HCT116 (cell line): Measurements from ENCODE around the gene PDLIM5. TPM values are rescaled to one million over a fixed set of nuclear protein-coding genes. Genes with fewer than 3 reads are reported as not detected.
A peak's percentile ranks its signal among the peaks of the same experiment; 100 is the strongest.

ENCODE experiments used
- ATAC-seq: fragments of 200-7000 bp; cut with Tn5 transposase; 2 replicates; pipeline ENCODE4 v1.9.1; 2020; ENCODE audit warnings: mild to moderate bottlenecking, moderate library complexity
- BruUV-seq: library from RNA; stranded (reverse); fragments of 400-500 nt; replicated peaks from 2 replicates; lab custom pipeline; 2021; lab: Mats Ljungman, UMichigan
- CTCF ChIA-PET: fragments of 300-600 bp; sonication (Branson Sonifier 250); formaldehyde crosslinking; loops from one replicate; lab custom pipeline; 2021; ENCODE audit warnings: antibody characterized with exemption; lab: Charles Lee
- POLR2A ChIA-PET: fragments of 300-600, 350-600 bp; sonication (Branson Sonifier 250); formaldehyde crosslinking; loops from one replicate; lab custom pipeline; 2021; ENCODE audit warnings: antibody characterized with exemption; lab: Charles Lee
- RAD21 ChIA-PET, 2 experiments: fragments of 300-600 bp; sonication (Branson Sonifier 250); formaldehyde crosslinking; loops; one replicate each; lab custom pipeline; 2023; ENCODE audit warnings: low total read pairs in 2 of 2; ENCODE audit not compliant: uncharacterized antibody in 2 of 2, unreplicated experiment in 2 of 2, low non-redundant PET in 1 of 2; lab: Charles Lee
- DNase-seq: peaks from one replicate; pipeline ENCODE4 v3.0.0-alpha.2; 2010; ENCODE audit warnings: low read depth, low spot score
- H2AFZ ChIP-seq: fragments of 200-600 bp; shearing (Covaris generic), sonication (generic); 2 replicates; pipeline ENCODE4 v1.6.1; 2017; ENCODE audit warnings: low read depth, mixed run types, mixed read lengths, antibody characterized with exemption, low read length; ENCODE audit not compliant: poor library complexity, severe bottlenecking
- H3K27ac ChIP-seq: 2 replicates; pipeline ENCODE4 v1.5.1; 2012; ENCODE audit warnings: low read depth, low read length
- H3K27me3 ChIP-seq: fragments of 200-600 bp; sonication (generic); 2 replicates; pipeline ENCODE4 v1.6.1; 2016; ENCODE audit warnings: mixed run types, low read length, mixed read lengths; ENCODE audit not compliant: insufficient read depth
- H3K36me3 ChIP-seq, 2 experiments: fragments of 200-500 bp in 1 of 2; fragments of 200-600 bp in 1 of 2; sonication (Bioruptor generic) in 1 of 2; sonication (generic) in 1 of 2; 2 replicates each; pipeline versions ENCODE4 v1.5.1 to v1.6.1; 2014 to 2016; ENCODE audit warnings: low read length in 2 of 2, inconsistent platforms in 1 of 2, mixed read lengths in 1 of 2, mixed run types in 1 of 2; ENCODE audit not compliant: insufficient read depth in 2 of 2, control insufficient read depth in 1 of 2
- H3K4me1 ChIP-seq, 2 experiments: fragments of 200-600 bp in 1 of 2; sonication (generic) in 1 of 2; 2 replicates each; pipeline versions ENCODE4 v1.5.1 to v1.6.1; 2012 to 2017; ENCODE audit warnings: low read length in 2 of 2, inconsistent platforms in 1 of 2, mild to moderate bottlenecking in 1 of 2, mixed read lengths in 1 of 2, mixed run types in 1 of 2, moderate library complexity in 1 of 2; ENCODE audit not compliant: insufficient read depth in 2 of 2, control insufficient read depth in 1 of 2
- H3K4me2 ChIP-seq: fragments of 200-600 bp; sonication (generic); 2 replicates; pipeline ENCODE4 v1.6.1; 2017; ENCODE audit warnings: mixed run types, low read length, mixed read lengths
- H3K4me3 ChIP-seq, 2 experiments: fragments of 200-600 bp in 1 of 2; sonication (generic) in 1 of 2; replicated peaks in 1 of 2; 2 replicates each; pipeline ENCODE4 v1.5.1; 2011 to 2016; ENCODE audit warnings: low read length in 2 of 2, control low read depth in 1 of 2, low read depth in 1 of 2, mild to moderate bottlenecking in 1 of 2, mixed read lengths in 1 of 2, mixed run types in 1 of 2
- H3K79me2 ChIP-seq: fragments of 200-600 bp; sonication (generic); 2 replicates; pipeline ENCODE4 v1.6.1; 2017; ENCODE audit warnings: mild to moderate bottlenecking, mixed run types, low read length, moderate library complexity, mixed read lengths; ENCODE audit not compliant: insufficient read depth
- H3K9ac ChIP-seq: fragments of 200-600 bp; sonication (generic); 2 replicates; pipeline ENCODE4 v1.6.1; 2016; ENCODE audit warnings: low read length, mixed read lengths
- H3K9me2 ChIP-seq: fragments of 200-600 bp; sonication (generic), shearing (Covaris generic); 2 replicates; pipeline ENCODE4 v1.6.1; 2017; ENCODE audit warnings: mixed run types, mild to moderate bottlenecking, moderate library complexity; ENCODE audit not compliant: insufficient read depth
- H3K9me3 ChIP-seq, 2 experiments: fragments of 200-500 bp in 1 of 2; fragments of 200-600 bp in 1 of 2; sonication (Bioruptor generic) in 1 of 2; sonication (generic) in 1 of 2; 2 replicates each; pipeline ENCODE4 v1.6.1; 2014 to 2017; ENCODE audit warnings: low read length in 2 of 2, mixed read lengths in 2 of 2, inconsistent platforms in 1 of 2, low read depth in 1 of 2, mild to moderate bottlenecking in 1 of 2, mixed run types in 1 of 2, moderate library complexity in 1 of 2; ENCODE audit not compliant: control insufficient read depth in 1 of 2, insufficient read depth in 1 of 2
- H4K20me1 ChIP-seq: fragments of 200-600 bp; sonication (generic), shearing (Covaris generic); 2 replicates; pipeline ENCODE4 v1.6.1; 2017; ENCODE audit warnings: mixed run types, mild to moderate bottlenecking, moderate library complexity; ENCODE audit not compliant: insufficient read depth
- ATF3 ChIP-seq: IDR thresholded peaks from 2 replicates; pipeline ENCODE4 v1.6.1; 2012
- CBX3 ChIP-seq: IDR thresholded peaks from 2 replicates; pipeline ENCODE4 v1.6.1; 2012; ENCODE audit warnings: low read depth
- CEBPB ChIP-seq: IDR thresholded peaks from 2 replicates; pipeline ENCODE4 v1.6.1; 2012; ENCODE audit warnings: low read depth
- ELF1 ChIP-seq: IDR thresholded peaks from 2 replicates; pipeline ENCODE4 v1.6.1; 2012; ENCODE audit warnings: low read depth, borderline replicate concordance
- EZH2 ChIP-seq: fragments of 200-600 bp; sonication (generic); IDR thresholded peaks from 2 replicates; pipeline ENCODE4 v1.6.1; 2017; ENCODE audit warnings: antibody characterized with exemption, mixed run types
- EZH2phosphoT487 ChIP-seq: fragments of 200-600 bp; IDR thresholded peaks from 2 replicates; pipeline ENCODE4 v1.6.1; 2018; ENCODE audit warnings: antibody characterized with exemption, borderline replicate concordance
- JUND ChIP-seq: IDR thresholded peaks from 2 replicates; pipeline ENCODE4 v1.6.1; 2012
- MAX ChIP-seq: IDR thresholded peaks from 2 replicates; pipeline ENCODE4 v1.6.1; 2012
- POLR2A ChIP-seq: IDR thresholded peaks from 2 replicates; pipeline ENCODE4 v1.7.0; 2011; ENCODE audit warnings: borderline replicate concordance; ENCODE audit not compliant: insufficient read depth, insufficient read length; ENCODE audit errors: extremely low read depth
- POLR2AphosphoS5 ChIP-seq: IDR thresholded peaks from 2 replicates; pipeline ENCODE4 v1.6.1; 2011; ENCODE audit warnings: mild to moderate bottlenecking, low read depth, low read length, moderate library complexity
- RAD21 ChIP-seq: IDR thresholded peaks from 2 replicates; pipeline ENCODE4 v1.6.1; 2012; ENCODE audit warnings: low read depth, mild to moderate bottlenecking
- REST ChIP-seq: IDR thresholded peaks from 2 replicates; pipeline ENCODE4 v1.6.1; 2012; ENCODE audit warnings: low read depth
- SIN3A ChIP-seq: IDR thresholded peaks from 2 replicates; pipeline ENCODE4 v1.6.1; 2012; ENCODE audit warnings: low read depth
- SP1 ChIP-seq: IDR thresholded peaks from 2 replicates; pipeline ENCODE4 v1.6.1; 2012; ENCODE audit warnings: low read depth
- TCF7L2 ChIP-seq: IDR thresholded peaks from 2 replicates; pipeline ENCODE4 v1.7.0; 2011; ENCODE audit warnings: borderline replicate concordance, inconsistent platforms; ENCODE audit not compliant: insufficient read depth, insufficient read length; ENCODE audit errors: extremely low read depth
- YY1 ChIP-seq: IDR thresholded peaks from 2 replicates; pipeline ENCODE4 v1.6.1; 2011; ENCODE audit warnings: low read length, low read depth, moderate library complexity, mild to moderate bottlenecking; ENCODE audit not compliant: insufficient replicate concordance; ENCODE audit errors: extremely low read depth
- ZBTB33 ChIP-seq: IDR thresholded peaks from 2 replicates; pipeline ENCODE4 v1.6.1; 2011; ENCODE audit warnings: mild to moderate bottlenecking, low read length, moderate library complexity; ENCODE audit not compliant: insufficient replicate concordance; ENCODE audit errors: extremely low read depth
- ZFX ChIP-seq: fragments of 450-650 bp; IDR thresholded peaks from 2 replicates; pipeline ENCODE4 v1.6.1; 2017
- ZNF274 ChIP-seq: fragments of 200-500 bp; sonication (Bioruptor generic); IDR thresholded peaks from 2 replicates; pipeline ENCODE4 v1.6.1; 2014; ENCODE audit warnings: mild to moderate bottlenecking, low read depth, low read length, inconsistent platforms
- intact Hi-C: fragments of 100-400 bp; cut with micrococcal nuclease; formaldehyde crosslinking; loops from 2 replicates; pipeline ENCODE4 v1.10.0; 2022
- total RNA-seq: library from RNA; stranded (reverse); gene quantifications from one replicate; pipeline ENCODE4 v1.2.1, GENCODE V29; 2021; ENCODE audit not compliant: unreplicated experiment

The PDLIM5 gene
- total RNA-seq, 1 experiment from 2014 or later: 130 TPM

GRCh38 chr4:94528792-94529451 is 77.2 kb downstream of the PDLIM5 start:
- Histone ChIP-seq H3K9ac (no peak overlapping the region), H3K27ac (no peak overlapping the region), H4K20me1 (no peaks in the 10 kb centered on the region), H3K4me2 (no peak overlapping the region), H3K4me3 (no peak overlapping the region), H3K4me1 (peaks cover 50 to 69% of the 10 kb centered on the region in 2 experiments), H3K36me3 (no peaks in the 10 kb centered on the region), H3K79me2 (peaks cover 21% of the 10 kb centered on the region), H3K9me2 (no peaks in the 10 kb centered on the region), H2AFZ (no peak overlapping the region)
- CTCF ChIA-PET: no interaction called here
- RAD21 ChIA-PET: no interaction called here
- no peak for ATAC-seq
- POLR2A ChIA-PET: no interaction called here
- TSS peak; percentile 2 for BruUV-seq
- TF ChIP-seq EZH2phosphoT487 (no peak), RAD21 (no peak), POLR2AphosphoS5 (no peak), YY1 (no peak), REST (no peak), ELF1 (no peak), ATF3 (no peak), CEBPB (no peak), MAX (no peak), ZNF274 (no peak), SP1 (no peak), TCF7L2 (no peak), POLR2A (no peak), EZH2 (no peak), CBX3 (no peak), ZFX (no peak), JUND (no peak), SIN3A (no peak), ZBTB33 (no peak)
- TF ChIP-seq, all 23 proteins: peak for 0
- H3K27me3 ChIP-seq: no peaks in the 10 kb centered on the region
- no peaks in the 10 kb centered on the region for H3K9me3 ChIP-seq
- intact Hi-C loops: no loop called here
- no peak for DNase-seq
